Gastrocnemius medialis (tissue), 4 donors: ENCODE measurements around the gene MS4A10. TPM values are rescaled to one million over a fixed set of nuclear protein-coding genes. Genes with fewer than 3 reads are reported as not detected.

Experiments used
- ATAC-seq, 2 donors: fragments of 150-250 bp; one replicate each; pipeline ENCODE4 v1.9.1; 2016
- DNase-seq, 2 donors: peaks; one replicate each; pipeline ENCODE4 v3.0.0-alpha.2; 2019
- H3K27ac ChIP-seq, 4 donors: fragments of 200-600 bp; sonication (generic); 1 replicate in 1 of 4; 2 replicates in 3 of 4; pipeline ENCODE4 v1.5.1; 2016 to 2018; ENCODE audit warnings: mild to moderate bottlenecking in 2 of 4, moderate library complexity in 1 of 4
- H3K27me3 ChIP-seq, 3 donors: fragments of 200-600 bp; sonication (generic) in 2 of 3; 1 replicate in 1 of 3; 2 replicates in 2 of 3; pipeline versions ENCODE4 v1.5.1 to v1.6.0; 2016 to 2019; ENCODE audit warnings: mild to moderate bottlenecking in 1 of 3, moderate library complexity in 1 of 3
- H3K36me3 ChIP-seq, 2 donors: fragments of 200-600 bp; sonication (generic) in 1 of 2; one replicate each; pipeline ENCODE4 v1.5.1; 2017 to 2018
- H3K4me1 ChIP-seq, 2 donors: fragments of 200-600 bp; sonication (generic) in 1 of 2; one replicate each; pipeline ENCODE4 v1.5.1; 2016 to 2017; ENCODE audit warnings: mild to moderate bottlenecking in 2 of 2
- H3K4me3 ChIP-seq, 4 donors: fragments of 200-600 bp; sonication (generic) in 3 of 4; 1 replicate in 1 of 4; 2 replicates in 3 of 4; pipeline ENCODE4 v1.5.1; 2016 to 2019; ENCODE audit warnings: mild to moderate bottlenecking in 2 of 4
- H3K9me3 ChIP-seq, 3 donors: fragments of 200-600 bp; sonication (generic) in 2 of 3; 1 replicate in 1 of 3; 2 replicates in 2 of 3; pipeline ENCODE4 v1.5.1; 2016 to 2019
- CTCF ChIP-seq, 5 experiments: fragments of 450-650 bp in 3 of 5; fragments of 200-600 bp in 2 of 5; sonication (generic) in 2 of 5; IDR thresholded peaks in 4 of 5; conservative IDR thresholded peaks in 1 of 5; 1 replicate in 4 of 5; 2 replicates in 1 of 5; pipeline ENCODE4 v1.5.1; 2016 to 2019; ENCODE audit warnings: antibody characterized with exemption in 5 of 5, mild to moderate bottlenecking in 3 of 5, moderate library complexity in 3 of 5
- POLR2A ChIP-seq, 2 donors: fragments of 450-650 bp; IDR thresholded peaks; one replicate each; pipeline ENCODE4 v1.6.1; 2017; ENCODE audit warnings: antibody characterized with exemption in 2 of 2, mild to moderate bottlenecking in 2 of 2, moderate library complexity in 2 of 2
- in situ Hi-C, 4 donors: fragments of 200-750 bp; cut with MboI; loops; one replicate each; pipeline versions ENCODE4 v1.15.0 to v1.8.0; 2017; ENCODE audit warnings: low sequenced_read_pairs in 4 of 4
- intact Hi-C: fragments of 100-400 bp; cut with DNase I; formaldehyde crosslinking; loops from one replicate; pipeline ENCODE4 v1.15.1; 2023; ENCODE audit warnings: low total_unique reads
- total RNA-seq, 4 donors: library from RNA; depleted of rRNA; stranded (reverse); fragments of >200 nt; gene quantifications; one replicate each; pipeline versions ENCODE4 v1.1.0 to v1.2.3, GENCODE V29; 2016

MS4A10 gene
- total RNA-seq, 4 donors from 2014 or later: not detected

- intact Hi-C loops (no loop called here), in situ Hi-C loops (no loop called here)
- Histone ChIP-seq H3K27me3 (peaks cover 0 to 2% (median 0%) of the 10 kb centered on the region in 3 donors), H3K4me1 (no peaks in the 10 kb centered on the region), H3K9me3 (no peaks in the 10 kb centered on the region), H3K36me3 (no peaks in the 10 kb centered on the region), H3K4me3 (no peak overlapping the region), H3K27ac (no peak overlapping the region)
- DNase-seq: no peak
- ATAC-seq: no peak
- no peak for TF ChIP-seq POLR2A (IDR thresholded peaks at IDR 0.05)
- no peak for TF ChIP-seq CTCF (IDR thresholded peaks at IDR 0.05 in 4 of 5, conservative IDR thresholded peaks at IDR 0.05 in 1 of 5)
Observed at GRCh38 chr11:60750911-60751310, 34.2 kb upstream of the MS4A10 start.

GRCh38 chr11:60753309-60753708 is 31.8 kb upstream of the MS4A10 start:
- intact Hi-C loops (no loop called here), in situ Hi-C loops (no loop called here)
- Histone ChIP-seq H3K27ac (no peak overlapping the region), H3K9me3 (no peaks in the 10 kb centered on the region), H3K4me1 (no peaks in the 10 kb centered on the region), H3K27me3 (peaks cover 0 to 2% (median 0%) of the 10 kb centered on the region in 3 donors), H3K36me3 (no peaks in the 10 kb centered on the region), H3K4me3 (no peak overlapping the region)
- TF ChIP-seq CTCF (IDR thresholded peaks at IDR 0.05 in 4 of 5, conservative IDR thresholded peaks at IDR 0.05 in 1 of 5): no peak
- TF ChIP-seq POLR2A (IDR thresholded peaks at IDR 0.05): no peak
- DNase-seq (no peak), ATAC-seq (no peak)

GRCh38 chr11:60754887-60755286 is 30.2 kb upstream of the MS4A10 start:
- H3K27me3 ChIP-seq: peaks cover 0 to 2% (median 0%) of the 10 kb centered on the region in 3 donors
- intact Hi-C loops: no loop called here
- no peak overlapping the region for H3K27ac ChIP-seq
- H3K4me3 ChIP-seq: no peak overlapping the region
- ATAC-seq: no peak
- TF ChIP-seq CTCF (IDR thresholded peaks at IDR 0.05 in 4 of 5, conservative IDR thresholded peaks at IDR 0.05 in 1 of 5) (no peak), POLR2A (IDR thresholded peaks at IDR 0.05) (no peak)
- no peaks in the 10 kb centered on the region for H3K36me3 ChIP-seq
- no peak for DNase-seq
- no peaks in the 10 kb centered on the region for H3K9me3 ChIP-seq
- H3K4me1 ChIP-seq: no peaks in the 10 kb centered on the region
- in situ Hi-C loops: no loop called here

- ATAC-seq: no peak
- Histone ChIP-seq H3K27ac (no peak within 1 kb of the TSS), H3K4me3 (no peak within 1 kb of the TSS), H3K36me3 (no peaks in the 10 kb centered on the region), H3K9me3 (no peaks in the 10 kb centered on the region), H3K4me1 (peaks cover under 1% of the 10 kb centered on the region in 2 donors), H3K27me3 (peaks cover 0 to 2% (median 0%) of the 10 kb centered on the region in 3 donors)
- in situ Hi-C loops (no loop called here), intact Hi-C loops (no loop called here)
- TF ChIP-seq CTCF (IDR thresholded peaks at IDR 0.05 in 4 of 5, conservative IDR thresholded peaks at IDR 0.05 in 1 of 5) (no peak), POLR2A (IDR thresholded peaks at IDR 0.05) (no peak)
- no peak for DNase-seq
Observed at GRCh38 chr11:60756307-60757032, 28.7 kb upstream of the MS4A10 start, which contains the start of gene MS4A15. Gene MS4A15 (plus strand): TSS chr11:60756867. CDS start chr11:60763734, 6,867 bp downstream.
